AG04449 (cell line): ENCODE data around the gene EML1.

Source experiments
- CTCF ChIA-PET: fragments of 350-600 bp; formaldehyde crosslinking; extraction: SDS; loops from one replicate; lab custom pipeline; 2021; ENCODE audit warnings: antibody characterized with exemption; lab: Yijun Ruan, JAX
- POLR2A ChIA-PET: fragments of 400-600, 350-600 bp; formaldehyde crosslinking; extraction: SDS; loops from one replicate; lab custom pipeline; 2020; ENCODE audit warnings: antibody characterized with exemption, inconsistent platforms; lab: Yijun Ruan, JAX
- DNase-seq: peaks from one replicate; pipeline ENCODE4 v3.0.0-alpha.2; 2010; ENCODE audit warnings: low read depth, low spot score
- H3K4me3 ChIP-seq: 2 replicates; pipeline ENCODE4 v1.5.1; 2011; ENCODE audit warnings: low read depth, mild to moderate bottlenecking, control low read depth, low read length
- CTCF ChIP-seq: IDR thresholded peaks from one replicate; pipeline ENCODE4 v1.5.1; 2011; ENCODE audit warnings: mild to moderate bottlenecking, moderate library complexity, low read length, control low read depth, inconsistent platforms; ENCODE audit not compliant: insufficient read depth; ENCODE audit errors: missing control alignments

Gene EML1

GRCh38 chr14:99777951-99778350 is 15.3 kb upstream of the EML1 start:
- no peak for DNase-seq
- ChIA-PET CTCF (interaction anchor here (1.0 to 2.2 kb wide), 3 partner anchors 14 to 107 kb away, joined by 3 to 5 read pairs (median 4); no protein-coding TSS in a partner anchor), POLR2A (interaction anchor here (1.0 kb wide), 1 partner anchor 19 kb away, joined by 4 read pairs; no protein-coding TSS in a partner anchor)
- TF ChIP-seq CTCF = no peak
- no peak overlapping the region for H3K4me3 ChIP-seq

GRCh38 chr14:99779751-99780150 is 13.5 kb upstream of the EML1 start:
- H3K4me3 ChIP-seq = no peak overlapping the region
- ChIA-PET POLR2A (no interaction called here), CTCF (interaction anchor here (1.5 kb wide), 1 partner anchor 99 kb away, joined by 3 read pairs; no protein-coding TSS in a partner anchor)
- DNase-seq = no peak
- TF ChIP-seq CTCF = no peak

- CTCF ChIA-PET = interaction anchor here (1.5 kb wide), 1 partner anchor 98 kb away, joined by 3 read pairs; no protein-coding TSS in a partner anchor
- DNase-seq = no peak
- POLR2A ChIA-PET = no interaction called here
- no peak for TF ChIP-seq CTCF
- no peak overlapping the region for H3K4me3 ChIP-seq
Measured at GRCh38 chr14:99780690-99781089, 12.5 kb upstream of the EML1 start.

- DNase-seq = no peak
- POLR2A ChIA-PET = no interaction called here
- CTCF ChIA-PET = interaction anchor here (1.5 kb wide), 1 partner anchor 98 kb away, joined by 3 read pairs; no protein-coding TSS in a partner anchor
- TF ChIP-seq CTCF = no peak
- no peak overlapping the region for H3K4me3 ChIP-seq
Measured at GRCh38 chr14:99781091-99781490, 12.1 kb upstream of the EML1 start.

GRCh38 chr14:99781853-99782610 is 11.2 kb upstream of the EML1 start:
- CTCF ChIA-PET = interaction anchor here (1.6 kb wide), 1 partner anchor 52 kb away, joined by 5 read pairs; no protein-coding TSS in a partner anchor
- POLR2A ChIA-PET = no interaction called here
- no peak for DNase-seq
- no peak for TF ChIP-seq CTCF
- H3K4me3 ChIP-seq = no peak overlapping the region

GRCh38 chr14:99784508-99784907 is 8.7 kb upstream of the EML1 start:
- no peak for DNase-seq
- no peak overlapping the region for H3K4me3 ChIP-seq
- no peak for TF ChIP-seq CTCF
- CTCF ChIA-PET = interaction anchor here (0.6 to 1.1 kb wide), 2 partner anchors 9 to 55 kb away, joined by 3 read pairs; partner anchors contain the start of gene EML1
- POLR2A ChIA-PET = interaction anchor here (0.7 kb wide), 1 partner anchor 302 kb away, joined by 3 read pairs; no protein-coding TSS in a partner anchor
